HG02885 (cell line): ENCODE results near the gene ADAMTS15.
"Not testable (repeated sequence)": the region's sequence is repeated elsewhere in the genome, so short reads cannot be mapped to it uniquely, and the experiment has no call there.

Source experiments
- ATAC-seq: cut with Tn5 transposase; IDR thresholded peaks from one replicate; pipeline ENCODE4 v1.9.1; 2021; ENCODE audit warnings: mild to moderate bottlenecking; ENCODE audit not compliant: unreplicated experiment, poor library complexity

ADAMTS15 gene

GRCh38 chr11:130433357-130433756, 15.1 kb upstream of the ADAMTS15 start:
- no peak for ATAC-seq

GRCh38 chr11:130434521-130435223, 13.8 kb upstream of the ADAMTS15 start:
- ATAC-seq, result peak; percentile 86

- ATAC-seq, result no peak
These were observed 12.8 kb upstream of the ADAMTS15 start for GRCh38 chr11:130435671-130436070.

- ATAC-seq, result no peak
These were observed 12.3 kb upstream of the ADAMTS15 start for GRCh38 chr11:130436171-130436570.

- no peak for ATAC-seq
These were observed 10.6 kb upstream of the ADAMTS15 start for GRCh38 chr11:130437848-130438247.

- ATAC-seq, result not testable (repeated sequence)
These were observed 9.9 kb upstream of the ADAMTS15 start for GRCh38 chr11:130438401-130439159.

GRCh38 chr11:130439160-130439519, 9.3 kb upstream of the ADAMTS15 start:
- ATAC-seq, result peak; percentile 39

- no peak for ATAC-seq
These were observed 8.6 kb upstream of the ADAMTS15 start for GRCh38 chr11:130439876-130440275.

- ATAC-seq, result no peak
These were observed 6.7 kb upstream of the ADAMTS15 start for GRCh38 chr11:130441719-130442118.

- no peak for ATAC-seq
These were observed 5.7 kb upstream of the ADAMTS15 start for GRCh38 chr11:130442737-130443136.

GRCh38 chr11:130445788-130446187, 2.7 kb upstream of the ADAMTS15 start:
- no peak for ATAC-seq

GRCh38 chr11:130448039-130448415, 418 bp upstream of the ADAMTS15 start:
- no peak for ATAC-seq

- no peak for ATAC-seq
These were observed 1.0 kb downstream of the ADAMTS15 start for GRCh38 chr11:130449310-130449990.

- ATAC-seq, result no peak
These were observed 1.7 kb downstream of the ADAMTS15 start for GRCh38 chr11:130449996-130450769.

GRCh38 chr11:130451231-130452019, 3.0 kb downstream of the ADAMTS15 start:
- no peak for ATAC-seq

GRCh38 chr11:130452176-130452575, 3.7 kb downstream of the ADAMTS15 start:
- no peak for ATAC-seq

GRCh38 chr11:130452940-130453339, 4.5 kb downstream of the ADAMTS15 start:
- no peak for ATAC-seq

- no peak for ATAC-seq
These were observed 6.2 kb downstream of the ADAMTS15 start for GRCh38 chr11:130454491-130455252.

GRCh38 chr11:130455483-130456127, 7.2 kb downstream of the ADAMTS15 start:
- no peak for ATAC-seq
